Measurements from ENCODE around the gene TMPRSS2.
"Not testable (repeated sequence)": the region's sequence is repeated elsewhere in the genome, so short reads cannot be mapped to it uniquely, and the experiment has no call there.

The TMPRSS2 gene

DNA sequence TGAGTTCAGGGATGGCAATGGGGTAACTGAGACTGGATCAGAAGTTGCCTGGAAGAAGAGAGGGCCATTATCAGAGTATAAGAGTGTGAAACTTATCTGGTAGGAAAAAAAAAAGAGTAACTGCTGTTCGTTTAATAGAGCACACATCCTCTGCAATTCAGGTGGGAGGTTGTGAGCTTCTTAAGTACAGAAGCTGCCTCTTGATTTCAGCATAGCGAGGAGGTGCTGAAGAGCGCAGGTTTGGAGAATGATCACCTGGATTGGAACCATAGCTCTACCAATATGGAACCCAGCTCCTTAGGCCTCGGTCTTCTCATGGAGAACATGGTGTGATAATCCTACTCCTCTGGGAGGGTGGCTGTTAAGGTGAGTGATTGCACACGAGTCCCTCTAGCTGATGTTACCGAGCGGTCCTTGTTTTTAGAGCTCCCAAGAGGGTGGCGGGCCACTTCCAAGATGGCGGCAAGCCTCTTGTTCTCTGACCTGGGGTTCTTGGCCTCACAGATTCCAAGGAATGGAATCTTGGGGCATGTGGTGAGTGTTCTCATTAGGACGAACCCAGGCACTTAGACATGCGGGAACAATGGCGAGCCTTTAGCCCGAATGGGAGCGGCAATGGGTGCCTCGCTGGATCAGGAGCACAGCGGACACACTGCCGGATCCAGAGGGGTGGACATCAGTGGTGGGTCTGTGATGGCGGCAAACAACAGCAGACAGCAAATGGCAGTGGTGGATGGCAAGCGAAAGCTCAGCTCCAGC is 85.2 kb downstream of the TMPRSS2 start:
- Histone ChIP-seq H3K27ac (ENCODE audit: low read length) (no peak overlapping the region), H3K79me2 (ENCODE audit: insufficient read depth, low read length) (no peaks in the 10 kb centered on the region), H3K4me3 (ENCODE audit: low read depth in 1 of 2, low read length in 2 of 2) (no peak overlapping the region), H3K4me1 (ENCODE audit: insufficient read depth, low read length) (peaks cover 29% of the 10 kb centered on the region), H2AFZ (ENCODE audit: low read depth, low read length) (no peak overlapping the region), H3K9me3 (ENCODE audit: insufficient read depth, low read length, severe bottlenecking) (no peaks in the 10 kb centered on the region), H3K36me3 (ENCODE audit: insufficient read depth, low read length) (no peaks in the 10 kb centered on the region), H3K9ac (ENCODE audit: low read depth, low read length) (no peak overlapping the region), H3K4me2 (ENCODE audit: insufficient read depth, low read length) (no peak overlapping the region), H3K27me3 (ENCODE audit: insufficient read depth, low read length, poor library complexity) (no peaks in the 10 kb centered on the region), H4K20me1 (ENCODE audit: insufficient read depth, low read length) (no peaks in the 10 kb centered on the region)
- no peak for DNase-seq
- ATAC-seq (ENCODE audit: insufficient read depth, low read depth): no peak
- TF ChIP-seq, protein P1, sequence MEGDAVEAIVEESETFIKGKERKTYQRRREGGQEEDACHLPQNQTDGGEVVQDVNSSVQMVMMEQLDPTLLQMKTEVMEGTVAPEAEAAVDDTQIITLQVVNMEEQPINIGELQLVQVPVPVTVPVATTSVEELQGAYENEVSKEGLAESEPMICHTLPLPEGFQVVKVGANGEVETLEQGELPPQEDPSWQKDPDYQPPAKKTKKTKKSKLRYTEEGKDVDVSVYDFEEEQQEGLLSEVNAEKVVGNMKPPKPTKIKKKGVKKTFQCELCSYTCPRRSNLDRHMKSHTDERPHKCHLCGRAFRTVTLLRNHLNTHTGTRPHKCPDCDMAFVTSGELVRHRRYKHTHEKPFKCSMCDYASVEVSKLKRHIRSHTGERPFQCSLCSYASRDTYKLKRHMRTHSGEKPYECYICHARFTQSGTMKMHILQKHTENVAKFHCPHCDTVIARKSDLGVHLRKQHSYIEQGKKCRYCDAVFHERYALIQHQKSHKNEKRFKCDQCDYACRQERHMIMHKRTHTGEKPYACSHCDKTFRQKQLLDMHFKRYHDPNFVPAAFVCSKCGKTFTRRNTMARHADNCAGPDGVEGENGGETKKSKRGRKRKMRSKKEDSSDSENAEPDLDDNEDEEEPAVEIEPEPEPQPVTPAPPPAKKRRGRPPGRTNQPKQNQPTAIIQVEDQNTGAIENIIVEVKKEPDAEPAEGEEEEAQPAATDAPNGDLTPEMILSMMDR (IDR thresholded peaks at IDR 0.05; ENCODE audit: borderline replicate concordance, extremely low read depth, low read length, poor library complexity, severe bottlenecking): no peak
- no peak for TF ChIP-seq EZH2 (IDR thresholded peaks at IDR 0.05; ENCODE audit: borderline replicate concordance, low read depth, low read length, severe bottlenecking)

DNA sequence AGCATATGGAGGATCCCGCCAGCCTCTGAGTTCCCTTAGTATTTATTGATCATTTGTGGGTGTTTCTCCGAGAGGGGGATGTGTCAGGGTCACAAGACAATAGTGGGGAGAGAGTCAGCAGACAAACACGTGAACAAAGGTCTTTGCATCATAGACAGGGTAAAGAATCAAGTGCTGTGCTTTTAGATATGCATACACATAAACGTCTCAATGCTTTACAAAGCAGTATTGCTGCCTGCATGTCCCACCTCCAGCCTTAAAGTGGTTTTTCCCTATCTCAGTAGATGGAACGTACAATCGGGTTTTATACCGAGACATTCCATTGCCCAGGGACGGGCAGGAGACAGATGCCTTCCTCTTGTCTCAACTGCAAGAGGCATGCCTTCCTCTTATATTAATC is 87.0 kb downstream of the TMPRSS2 start:
- Histone ChIP-seq H3K4me1 (ENCODE audit: insufficient read depth, low read length) (peaks cover 21% of the 10 kb centered on the region), H3K4me3 (ENCODE audit: low read depth in 1 of 2, low read length in 2 of 2) (peak overlapping the region; percentile 22 to 59; a peak in 3 of 4 replicates), H3K9ac (ENCODE audit: low read depth, low read length) (peak overlapping the region; percentile 62), H3K4me2 (ENCODE audit: insufficient read depth, low read length) (peak overlapping the region; percentile 66), H3K27ac (ENCODE audit: low read length) (peak overlapping the region; percentile 70; the same call in 1 of the 2 replicates)
- H3K36me3 ChIP-seq (ENCODE audit: insufficient read depth, low read length); H2AFZ ChIP-seq (ENCODE audit: low read depth, low read length); H4K20me1 ChIP-seq (ENCODE audit: insufficient read depth, low read length); DNase-seq; H3K79me2 ChIP-seq (ENCODE audit: insufficient read depth, low read length); H3K9me3 ChIP-seq (ENCODE audit: insufficient read depth, low read length, severe bottlenecking); ATAC-seq (ENCODE audit: insufficient read depth, low read depth); H3K27me3 ChIP-seq (ENCODE audit: insufficient read depth, low read length, poor library complexity): not testable (repeated sequence)

DNA sequence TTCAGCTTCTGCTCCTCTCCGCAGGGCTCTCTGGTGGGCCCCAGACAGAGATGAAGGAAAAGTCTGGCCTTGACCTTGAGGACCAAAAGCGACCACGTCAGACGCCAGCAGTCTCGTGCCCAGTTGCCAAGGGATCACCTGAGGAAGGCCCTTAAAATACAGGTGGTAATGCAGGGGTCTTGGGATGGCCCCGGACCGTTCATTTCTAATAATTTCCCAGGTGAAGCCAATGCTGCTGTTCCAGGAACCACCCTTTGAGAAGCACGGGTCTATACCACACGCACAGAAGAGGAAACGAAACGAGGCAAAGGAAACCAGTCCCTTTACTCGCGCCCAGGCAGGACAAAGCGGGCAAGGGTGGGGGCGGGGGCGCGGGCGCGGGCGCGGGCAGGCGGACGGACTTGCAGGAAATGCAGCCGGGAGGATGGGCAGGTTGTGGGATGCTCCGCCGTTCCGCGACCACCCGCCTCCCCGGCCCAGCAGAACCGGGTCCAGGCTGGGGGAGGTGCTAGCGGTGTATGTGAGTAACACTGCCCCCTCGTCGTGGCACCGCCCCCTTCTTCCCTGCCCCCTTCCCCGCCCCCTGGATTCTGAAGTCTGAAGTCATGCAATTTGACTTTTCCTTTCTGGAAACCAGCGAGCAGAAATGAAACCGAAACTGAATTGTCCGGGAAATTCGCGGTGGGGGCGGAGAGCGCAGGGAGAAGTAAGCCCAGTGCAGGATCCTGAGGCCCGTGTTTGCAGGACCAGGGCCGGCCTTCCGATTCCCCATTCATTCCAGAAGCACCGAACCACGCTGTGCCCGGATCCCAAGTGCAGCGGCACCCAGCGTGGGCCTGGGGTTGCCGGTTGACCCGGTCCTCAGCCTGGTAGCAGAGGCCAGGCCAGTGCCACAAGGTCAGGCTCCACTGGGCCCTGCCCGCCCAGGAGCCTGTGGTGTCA is 87.8 kb downstream of the TMPRSS2 start:
- ATAC-seq (ENCODE audit: insufficient read depth, low read depth): peak; percentile 84
- TF ChIP-seq, protein P1 (IDR thresholded peaks at IDR 0.05; ENCODE audit: borderline replicate concordance, extremely low read depth, low read length, poor library complexity, severe bottlenecking): peak; percentile 11
- no peak for TF ChIP-seq EZH2 (IDR thresholded peaks at IDR 0.05; ENCODE audit: borderline replicate concordance, low read depth, low read length, severe bottlenecking)
- Histone ChIP-seq H3K9me3 (ENCODE audit: insufficient read depth, low read length, severe bottlenecking) (no peaks in the 10 kb centered on the region), H3K36me3 (ENCODE audit: insufficient read depth, low read length) (no peaks in the 10 kb centered on the region), H3K4me2 (ENCODE audit: insufficient read depth, low read length) (peak overlapping the region; percentile 66), H2AFZ (ENCODE audit: low read depth, low read length) (peak overlapping the region; percentile 78), H3K79me2 (ENCODE audit: insufficient read depth, low read length) (no peaks in the 10 kb centered on the region), H3K9ac (ENCODE audit: low read depth, low read length) (peak overlapping the region; percentile 62), H3K4me3 (ENCODE audit: low read depth in 1 of 2, low read length in 2 of 2) (peak overlapping the region; percentile 22 to 59; a peak in 3 of 4 replicates), H4K20me1 (ENCODE audit: insufficient read depth, low read length) (no peaks in the 10 kb centered on the region), H3K4me1 (ENCODE audit: insufficient read depth, low read length) (peaks cover 15% of the 10 kb centered on the region), H3K27ac (ENCODE audit: low read length) (peak overlapping the region; percentile 70), H3K27me3 (ENCODE audit: insufficient read depth, low read length, poor library complexity) (no peaks in the 10 kb centered on the region)
- DNase-seq: peak; percentile 84

Measured in DND-41 (cell line).